Measurements from ENCODE around the gene PLCL2.

The PLCL2 gene

GRCh38 chr3:17050071-17050470, 165.3 kb downstream of the PLCL2 start:
- DNase-seq, result no peak

- no peak for DNase-seq
Measured at GRCh38 chr3:17050506-17050905, 165.8 kb downstream of the PLCL2 start.

GRCh38 chr3:17052363-17052762, 167.6 kb downstream of the PLCL2 start:
- DNase-seq, result no peak

- no peak for DNase-seq
Measured at GRCh38 chr3:17054301-17054981, 169.7 kb downstream of the PLCL2 start.

- DNase-seq, result no peak
Measured at GRCh38 chr3:17054982-17055343, 170.2 kb downstream of the PLCL2 start.

- no peak for DNase-seq
Measured at GRCh38 chr3:17055374-17056276, 170.9 kb downstream of the PLCL2 start.

- DNase-seq, result no peak
Measured at GRCh38 chr3:17057321-17057720, 172.6 kb downstream of the PLCL2 start.

- no peak for DNase-seq
Measured at GRCh38 chr3:17059989-17060550, 175.3 kb downstream of the PLCL2 start.

GRCh38 chr3:17061005-17061404, 176.2 kb downstream of the PLCL2 start:
- no peak for DNase-seq

GRCh38 chr3:17062736-17063135, 178.0 kb downstream of the PLCL2 start:
- no peak for DNase-seq

GRCh38 chr3:17063596-17063995, 178.8 kb downstream of the PLCL2 start:
- no peak for DNase-seq

- no peak for DNase-seq
Measured at GRCh38 chr3:17065315-17065714, 180.6 kb downstream of the PLCL2 start.

GRCh38 chr3:17065881-17066280, 181.1 kb downstream of the PLCL2 start:
- DNase-seq, result no peak

- no peak for DNase-seq
Measured at GRCh38 chr3:17069754-17070153, 185.0 kb downstream of the PLCL2 start.

- DNase-seq, result no peak
Measured at GRCh38 chr3:17070161-17070959, 185.6 kb downstream of the PLCL2 start.

GRCh38 chr3:17074559-17074958, 189.8 kb downstream of the PLCL2 start:
- no peak for DNase-seq

GRCh38 chr3:17075358-17075757, 190.6 kb downstream of the PLCL2 start:
- no peak for DNase-seq

- DNase-seq, result no peak
Measured at GRCh38 chr3:17075907-17076306, 191.2 kb downstream of the PLCL2 start.

GRCh38 chr3:17076940-17077605, 192.3 kb downstream of the PLCL2 start:
- no peak for DNase-seq

GRCh38 chr3:17077606-17078005, 192.9 kb downstream of the PLCL2 start:
- no peak for DNase-seq

GRCh38 chr3:17078926-17079465, 194.2 kb downstream of the PLCL2 start:
- no peak for DNase-seq

- DNase-seq, result no peak
Measured at GRCh38 chr3:17079933-17080332, 195.2 kb downstream of the PLCL2 start.

All from effector CD8-positive, alpha-beta T cell (primary cell).